ENCODE data around the gene HPS1. TPM values are rescaled to one million over a fixed set of nuclear protein-coding genes. Genes with fewer than 3 reads are reported as not detected.

Gene HPS1
- total and polyA plus RNA-seq, 7 donors: 11.5 to 29.1 (median 15.6) TPM

DNA sequence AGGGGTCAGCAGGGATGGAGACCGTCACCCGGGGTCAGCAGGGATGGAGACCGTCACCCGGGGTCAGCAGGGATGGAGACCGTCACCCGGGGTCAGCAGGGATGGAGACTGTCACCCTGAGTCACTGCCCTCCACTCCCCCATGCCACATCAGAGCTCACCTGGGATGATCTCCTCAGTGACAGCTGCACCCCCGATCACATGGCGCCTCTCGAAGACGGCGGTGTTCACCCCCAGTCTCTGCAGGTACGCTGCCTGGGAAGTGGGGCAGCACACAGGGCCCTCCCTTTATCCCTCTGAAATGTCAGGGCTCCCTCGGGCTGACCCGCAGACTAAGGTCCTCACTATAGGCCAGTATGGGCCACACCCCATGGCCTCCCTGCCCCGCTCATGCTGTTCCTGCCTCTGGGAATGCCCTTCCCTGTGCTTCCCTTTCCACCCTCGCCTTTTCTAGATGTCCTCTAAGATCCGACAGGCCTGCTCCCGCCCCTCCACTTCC lies 38.9 kb downstream of the HPS1 start:
- no peak overlapping the region for H3K27ac ChIP-seq
- no peaks in the 10 kb centered on the region for H3K36me3 ChIP-seq (ENCODE audit: insufficient read depth in 1 of 2, low read depth in 1 of 2)
- peaks cover 7% of the 10 kb centered on the region for H3K4me1 ChIP-seq
- whole genome bisulfite sequencing, 3 donors: 93 to 96% (median 95%) methylated on average over 17 to 18 of the region's 18 CpGs
- ATAC-seq (no peak), DNase-seq (no peak)
- H3K4me3 ChIP-seq: no peak overlapping the region
- TF ChIP-seq, protein P1, sequence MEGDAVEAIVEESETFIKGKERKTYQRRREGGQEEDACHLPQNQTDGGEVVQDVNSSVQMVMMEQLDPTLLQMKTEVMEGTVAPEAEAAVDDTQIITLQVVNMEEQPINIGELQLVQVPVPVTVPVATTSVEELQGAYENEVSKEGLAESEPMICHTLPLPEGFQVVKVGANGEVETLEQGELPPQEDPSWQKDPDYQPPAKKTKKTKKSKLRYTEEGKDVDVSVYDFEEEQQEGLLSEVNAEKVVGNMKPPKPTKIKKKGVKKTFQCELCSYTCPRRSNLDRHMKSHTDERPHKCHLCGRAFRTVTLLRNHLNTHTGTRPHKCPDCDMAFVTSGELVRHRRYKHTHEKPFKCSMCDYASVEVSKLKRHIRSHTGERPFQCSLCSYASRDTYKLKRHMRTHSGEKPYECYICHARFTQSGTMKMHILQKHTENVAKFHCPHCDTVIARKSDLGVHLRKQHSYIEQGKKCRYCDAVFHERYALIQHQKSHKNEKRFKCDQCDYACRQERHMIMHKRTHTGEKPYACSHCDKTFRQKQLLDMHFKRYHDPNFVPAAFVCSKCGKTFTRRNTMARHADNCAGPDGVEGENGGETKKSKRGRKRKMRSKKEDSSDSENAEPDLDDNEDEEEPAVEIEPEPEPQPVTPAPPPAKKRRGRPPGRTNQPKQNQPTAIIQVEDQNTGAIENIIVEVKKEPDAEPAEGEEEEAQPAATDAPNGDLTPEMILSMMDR (IDR thresholded peaks at IDR 0.05): no peak
- H3K9me3 ChIP-seq: no peaks in the 10 kb centered on the region
- no peaks in the 10 kb centered on the region for H3K27me3 ChIP-seq (ENCODE audit: insufficient read depth in 3 of 3, low read length in 2 of 3)
- intact Hi-C loops (cut with DNase I): no loop called here

DNA sequence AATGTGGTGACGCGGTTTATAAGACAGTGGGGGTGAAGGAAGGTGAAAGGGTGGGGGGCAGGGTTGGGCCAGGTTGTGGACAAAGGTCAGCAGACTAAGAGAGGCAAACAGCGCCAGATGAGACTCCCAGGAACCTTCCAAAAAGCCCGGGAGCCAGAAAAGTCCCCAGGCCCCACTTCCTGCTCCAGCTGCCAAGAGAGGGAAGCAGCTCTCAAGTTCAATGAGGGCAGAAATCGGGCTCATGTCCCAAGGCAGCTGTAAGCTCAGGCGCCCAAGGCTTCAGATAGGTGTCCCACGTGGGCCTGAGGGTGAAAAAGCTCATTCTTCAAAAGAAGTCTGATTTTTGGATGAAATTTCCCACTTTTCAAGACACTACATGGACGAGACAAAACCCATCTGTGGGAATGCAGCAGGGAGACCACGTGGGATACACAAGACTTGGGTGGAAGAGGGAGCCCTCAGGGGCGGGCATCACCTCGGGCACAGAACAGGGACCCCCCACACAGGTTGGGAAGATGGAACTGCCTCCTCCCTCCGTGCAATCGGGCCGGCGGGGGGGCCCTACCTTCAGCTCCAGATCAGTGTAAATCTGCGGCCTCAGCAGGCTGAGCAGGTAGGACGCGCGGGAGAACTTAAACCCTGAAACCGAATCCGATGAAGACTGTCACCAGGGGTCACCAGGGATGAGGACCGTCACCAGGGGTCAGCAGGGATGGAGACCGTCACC lies 39.6 kb downstream of the HPS1 start:
- Histone ChIP-seq H3K4me3 (no peak overlapping the region), H3K36me3 (ENCODE audit: insufficient read depth in 1 of 2, low read depth in 1 of 2) (no peaks in the 10 kb centered on the region), H3K4me1 (peaks cover 7% of the 10 kb centered on the region), H3K9me3 (no peaks in the 10 kb centered on the region), H3K27ac (no peak overlapping the region), H3K27me3 (ENCODE audit: insufficient read depth in 3 of 3, low read length in 2 of 3) (no peaks in the 10 kb centered on the region)
- whole genome bisulfite sequencing, 3 donors: 70 to 83% (median 81%) methylated on average over 23 of the region's 23 CpGs
- no peak for DNase-seq
- intact Hi-C loops (cut with DNase I): no loop called here
- TF ChIP-seq, protein P1 (IDR thresholded peaks at IDR 0.05): no peak
- ATAC-seq: no peak

DNA sequence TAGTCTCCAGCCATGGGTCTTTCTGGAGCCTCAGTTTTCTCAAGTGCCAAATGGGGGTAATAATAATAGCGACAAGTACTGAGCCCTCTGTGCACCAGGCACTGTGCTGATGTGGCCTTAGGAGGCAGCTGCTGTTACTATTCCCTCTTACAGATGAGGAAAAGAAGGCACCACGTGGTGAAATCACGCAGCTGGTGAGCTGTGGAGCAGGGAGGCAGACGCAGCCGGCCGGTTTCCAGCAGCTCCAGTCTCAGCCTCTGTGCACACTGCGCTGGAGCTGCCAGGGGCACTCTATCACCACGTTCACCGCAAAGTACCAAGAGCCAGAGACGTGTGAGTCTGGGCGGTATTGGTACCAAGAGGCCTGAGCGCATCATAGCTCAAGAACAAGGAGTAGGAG lies 41.3 kb downstream of the HPS1 start:
- no peak for ATAC-seq
- Histone ChIP-seq H3K9me3 (no peaks in the 10 kb centered on the region), H3K4me1 (peaks cover 7% of the 10 kb centered on the region), H3K27ac (no peak overlapping the region), H3K36me3 (ENCODE audit: insufficient read depth in 1 of 2, low read depth in 1 of 2) (no peaks in the 10 kb centered on the region), H3K27me3 (ENCODE audit: insufficient read depth in 3 of 3, low read length in 2 of 3) (no peaks in the 10 kb centered on the region), H3K4me3 (no peak overlapping the region)
- intact Hi-C loops (cut with DNase I): no loop called here
- no peak for DNase-seq
- 63 to 83% (median 71%) methylated on average over 12 of the region's 12 CpGs for WGBS, 3 donors
- TF ChIP-seq, protein P1 (IDR thresholded peaks at IDR 0.05): no peak

DNA sequence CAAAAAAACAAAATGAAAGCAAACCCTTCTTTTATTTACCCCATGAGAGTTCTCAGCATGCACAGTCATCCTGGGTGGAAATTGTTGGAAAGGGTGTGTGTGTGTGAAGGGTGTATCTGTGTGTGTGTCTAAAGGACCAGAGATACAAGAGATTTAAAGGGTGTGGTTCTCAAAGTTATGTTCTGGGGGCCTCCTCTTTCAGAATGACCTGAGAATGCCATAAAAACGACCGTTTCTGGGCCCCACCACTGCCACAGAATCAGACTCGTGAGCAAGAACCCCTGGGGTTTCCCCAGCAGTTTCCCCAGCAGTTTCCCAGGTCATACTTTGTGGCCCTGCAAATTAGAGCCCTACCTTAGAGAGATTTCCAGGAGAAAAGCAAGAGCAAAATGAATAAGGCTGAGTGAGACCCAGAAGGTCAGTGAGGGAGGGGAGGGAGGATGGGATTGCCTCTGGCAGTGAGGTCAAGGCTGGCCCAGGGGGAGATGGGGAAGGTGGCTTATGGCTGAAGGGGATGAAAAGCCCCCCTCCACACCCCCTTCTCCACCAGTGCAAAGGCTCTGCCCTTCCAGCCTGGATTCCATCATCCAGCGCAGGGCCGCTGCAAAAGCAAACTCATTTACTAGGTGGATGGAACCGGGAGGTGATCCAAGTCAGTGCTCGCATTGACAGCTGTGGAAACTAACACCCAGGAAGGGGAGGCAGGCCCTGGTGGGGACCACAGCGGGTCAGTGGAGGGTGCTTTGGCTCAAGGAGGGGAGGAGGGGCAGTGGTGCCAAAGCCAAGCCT lies 42.0 kb downstream of the HPS1 start:
- DNase-seq (no peak), ATAC-seq (no peak)
- WGBS, 3 donors: 57 to 73% (median 64%) methylated on average over 8 of the region's 8 CpGs
- Histone ChIP-seq H3K4me3 (no peak overlapping the region), H3K9me3 (no peaks in the 10 kb centered on the region), H3K4me1 (peaks cover 7% of the 10 kb centered on the region), H3K27ac (no peak overlapping the region), H3K27me3 (ENCODE audit: insufficient read depth in 3 of 3, low read length in 2 of 3) (no peaks in the 10 kb centered on the region), H3K36me3 (ENCODE audit: insufficient read depth in 1 of 2, low read depth in 1 of 2) (no peaks in the 10 kb centered on the region)
- TF ChIP-seq, protein P1 (IDR thresholded peaks at IDR 0.05): no peak
- intact Hi-C loops (cut with DNase I): no loop called here
